ENCODE measurements around the gene LPIN3.
"Not testable (repeated sequence)": the region's sequence is repeated elsewhere in the genome, so short reads cannot be mapped to it uniquely, and the experiment has no call there.

LPIN3 gene

GRCh38 chr20:41340327-41341055 lies at the start of gene LPIN3:
Gene LPIN3 (plus strand): TSS chr20:41340821. CDS start chr20:41345804, 4,983 bp downstream.
- no peak for DNase-seq

- DNase-seq, result no peak
Measured at GRCh38 chr20:41293269-41294037, 47.2 kb upstream of the LPIN3 start.

- no peak for DNase-seq
Measured at GRCh38 chr20:41299899-41300298, 40.7 kb upstream of the LPIN3 start.

- DNase-seq, result no peak
Measured at GRCh38 chr20:41300383-41300782, 40.2 kb upstream of the LPIN3 start.

- no peak for DNase-seq
Measured at GRCh38 chr20:41300886-41301285, 39.7 kb upstream of the LPIN3 start.

- no peak for DNase-seq
Measured at GRCh38 chr20:41304002-41304401, 36.6 kb upstream of the LPIN3 start.

GRCh38 chr20:41304424-41305079 lies 36.1 kb upstream of the LPIN3 start:
- no peak for DNase-seq

GRCh38 chr20:41306061-41306727 lies 34.4 kb upstream of the LPIN3 start:
- no peak for DNase-seq

GRCh38 chr20:41307021-41307420 lies 33.6 kb upstream of the LPIN3 start:
- DNase-seq, result no peak

GRCh38 chr20:41308290-41308711 lies 32.3 kb upstream of the LPIN3 start:
- no peak for DNase-seq

- DNase-seq, result no peak
Measured at GRCh38 chr20:41308726-41309413, 31.8 kb upstream of the LPIN3 start.

- DNase-seq, result no peak
Measured at GRCh38 chr20:41309817-41310216, 30.8 kb upstream of the LPIN3 start.

- DNase-seq, result not testable (repeated sequence)
Measured at GRCh38 chr20:41312009-41312408, 28.6 kb upstream of the LPIN3 start.

GRCh38 chr20:41314386-41314785 lies 26.2 kb upstream of the LPIN3 start:
- no peak for DNase-seq

- no peak for DNase-seq
Measured at GRCh38 chr20:41316051-41316450, 24.6 kb upstream of the LPIN3 start.

- no peak for DNase-seq
Measured at GRCh38 chr20:41316602-41317545, 23.7 kb upstream of the LPIN3 start.

- peak; percentile 95 for DNase-seq
Measured at GRCh38 chr20:41317546-41318270, 22.9 kb upstream of the LPIN3 start, which contains the start of gene ZHX3. Gene ZHX3 (minus strand): TSS chr20:41317731. CDS start chr20:41204916, 112,815 bp downstream.

GRCh38 chr20:41318271-41318649 lies 22.4 kb upstream of the LPIN3 start:
- DNase-seq, result no peak

GRCh38 chr20:41320441-41320840 lies 20.2 kb upstream of the LPIN3 start:
- DNase-seq, result no peak

- no peak for DNase-seq
Measured at GRCh38 chr20:41320976-41321375, 19.6 kb upstream of the LPIN3 start.

GRCh38 chr20:41327178-41327577 lies 13.4 kb upstream of the LPIN3 start:
- DNase-seq, result no peak

All from NCI-H510A (cell line).